AG04449 (cell line): ENCODE measurements around the gene HABP2.

ENCODE experiments used
- CTCF ChIA-PET: fragments of 350-600 bp; formaldehyde crosslinking; extraction: SDS; loops from one replicate; lab custom pipeline; 2021; ENCODE audit warnings: antibody characterized with exemption; lab: Yijun Ruan, JAX
- POLR2A ChIA-PET: fragments of 400-600, 350-600 bp; formaldehyde crosslinking; extraction: SDS; loops from one replicate; lab custom pipeline; 2020; ENCODE audit warnings: antibody characterized with exemption, inconsistent platforms; lab: Yijun Ruan, JAX
- DNase-seq: peaks from one replicate; pipeline ENCODE4 v3.0.0-alpha.2; 2010; ENCODE audit warnings: low read depth, low spot score
- H3K4me3 ChIP-seq: 2 replicates; pipeline ENCODE4 v1.5.1; 2011; ENCODE audit warnings: low read depth, mild to moderate bottlenecking, control low read depth, low read length
- TF ChIP-seq, protein P1 (sequence below): IDR thresholded peaks from one replicate; pipeline ENCODE4 v1.5.1; 2011; ENCODE audit warnings: mild to moderate bottlenecking, moderate library complexity, low read length, control low read depth, inconsistent platforms; ENCODE audit not compliant: insufficient read depth; ENCODE audit errors: missing control alignments

Gene HABP2

DNA sequence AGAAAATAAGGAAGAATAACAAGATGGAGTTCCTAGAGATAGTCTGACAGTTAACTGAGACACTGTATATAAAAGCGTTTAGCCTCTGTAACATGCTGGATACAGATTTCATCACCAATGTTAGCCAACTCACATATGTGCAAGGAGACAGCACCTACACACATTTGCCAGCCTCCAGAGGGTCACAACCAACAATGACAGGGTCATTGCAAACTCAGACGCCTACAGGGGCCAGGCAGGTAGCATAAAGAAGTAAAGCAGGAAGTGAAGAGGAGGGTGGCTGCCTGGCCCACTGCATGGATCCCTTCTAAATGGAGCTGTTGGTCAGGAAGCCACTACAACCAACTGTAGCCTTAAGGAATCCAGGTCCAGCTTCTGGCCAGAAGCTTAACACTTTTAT, 60.6 kb downstream of the HABP2 start:
- H3K4me3 ChIP-seq: no peak overlapping the region
- ChIA-PET CTCF (no interaction called here), POLR2A (no interaction called here)
- DNase-seq: no peak
- TF ChIP-seq, protein P1, sequence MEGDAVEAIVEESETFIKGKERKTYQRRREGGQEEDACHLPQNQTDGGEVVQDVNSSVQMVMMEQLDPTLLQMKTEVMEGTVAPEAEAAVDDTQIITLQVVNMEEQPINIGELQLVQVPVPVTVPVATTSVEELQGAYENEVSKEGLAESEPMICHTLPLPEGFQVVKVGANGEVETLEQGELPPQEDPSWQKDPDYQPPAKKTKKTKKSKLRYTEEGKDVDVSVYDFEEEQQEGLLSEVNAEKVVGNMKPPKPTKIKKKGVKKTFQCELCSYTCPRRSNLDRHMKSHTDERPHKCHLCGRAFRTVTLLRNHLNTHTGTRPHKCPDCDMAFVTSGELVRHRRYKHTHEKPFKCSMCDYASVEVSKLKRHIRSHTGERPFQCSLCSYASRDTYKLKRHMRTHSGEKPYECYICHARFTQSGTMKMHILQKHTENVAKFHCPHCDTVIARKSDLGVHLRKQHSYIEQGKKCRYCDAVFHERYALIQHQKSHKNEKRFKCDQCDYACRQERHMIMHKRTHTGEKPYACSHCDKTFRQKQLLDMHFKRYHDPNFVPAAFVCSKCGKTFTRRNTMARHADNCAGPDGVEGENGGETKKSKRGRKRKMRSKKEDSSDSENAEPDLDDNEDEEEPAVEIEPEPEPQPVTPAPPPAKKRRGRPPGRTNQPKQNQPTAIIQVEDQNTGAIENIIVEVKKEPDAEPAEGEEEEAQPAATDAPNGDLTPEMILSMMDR: no peak

DNA sequence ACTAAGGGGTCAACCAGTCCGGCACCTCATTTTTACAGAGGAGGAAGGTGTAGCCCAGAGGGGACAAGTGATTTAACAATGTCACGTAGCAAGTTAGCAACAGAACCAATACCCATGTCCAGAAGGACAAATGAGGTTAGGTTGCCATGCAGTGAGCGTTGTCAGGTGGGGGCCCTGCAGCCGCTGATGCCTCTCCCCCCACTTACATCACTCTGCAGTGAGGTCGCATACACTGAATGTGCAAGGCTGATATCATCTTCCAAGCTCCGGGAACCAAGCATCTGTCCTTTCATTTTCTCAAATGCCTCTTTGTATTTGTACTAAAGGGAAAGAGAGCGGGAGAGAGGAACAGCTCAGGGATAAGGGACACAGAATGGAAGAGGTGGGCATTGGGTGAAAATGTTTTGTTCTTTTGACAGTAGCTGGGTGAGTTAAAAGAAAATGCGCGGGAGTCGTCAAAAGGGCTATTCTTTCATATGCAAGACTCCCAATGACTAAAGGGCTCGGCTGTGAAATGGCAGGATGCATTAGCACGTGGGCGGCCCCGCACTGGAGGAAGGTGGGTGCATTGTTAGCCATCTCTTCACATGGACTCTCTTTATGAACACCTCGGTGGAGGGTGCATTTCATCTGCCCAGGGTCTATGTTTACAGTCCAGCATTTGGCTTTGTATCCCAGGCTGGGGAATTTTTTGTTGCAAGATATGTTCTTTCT, 61.3 kb downstream of the HABP2 start:
- no peak overlapping the region for H3K4me3 ChIP-seq
- ChIA-PET POLR2A (no interaction called here), CTCF (no interaction called here)
- TF ChIP-seq, protein P1: no peak
- no peak for DNase-seq

DNA sequence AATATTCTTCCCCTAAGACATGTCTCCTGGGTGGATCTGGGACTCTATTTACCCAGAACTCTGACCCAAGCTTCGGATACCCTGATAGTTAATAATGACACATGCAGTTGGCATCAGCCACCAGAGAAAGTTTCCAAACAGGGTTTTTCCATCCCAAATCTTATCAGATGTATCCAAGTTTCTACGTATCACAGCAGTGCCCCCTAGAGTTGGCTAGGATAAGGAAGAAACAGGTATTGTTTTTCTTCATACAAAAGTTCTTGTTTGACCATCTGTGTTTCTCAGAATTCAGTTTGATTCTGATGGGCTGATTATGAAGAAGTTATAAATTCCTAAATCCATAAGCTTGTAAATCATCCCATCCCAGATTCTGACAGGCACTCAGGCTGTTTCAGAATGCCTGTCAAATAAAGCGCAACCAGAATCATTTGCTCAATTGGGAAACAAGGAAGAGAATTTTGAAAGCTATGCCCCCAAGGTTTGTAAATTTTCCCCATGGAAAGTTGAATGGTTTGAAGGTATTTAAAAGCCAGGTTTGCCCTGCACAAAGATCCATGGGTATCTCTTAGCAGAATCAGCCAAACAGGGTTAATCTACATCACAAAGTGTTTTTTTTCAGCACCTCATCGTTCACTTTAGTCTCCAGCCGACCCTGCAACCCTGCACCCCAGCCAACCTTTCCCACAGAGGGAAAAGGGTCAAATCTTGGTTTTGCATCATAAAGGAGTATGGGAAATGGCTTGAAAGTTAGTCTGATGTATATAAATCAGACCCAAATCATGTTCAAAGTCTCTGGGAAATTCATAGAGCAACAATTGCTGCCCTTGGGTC, 63.6 kb downstream of the HABP2 start:
- no peak overlapping the region for H3K4me3 ChIP-seq
- POLR2A ChIA-PET: no interaction called here
- CTCF ChIA-PET: interaction anchor here (0.6 to 1.5 kb wide), 8 partner anchors 11 to 88 kb away, joined by 3 to 5 read pairs (median 3); no protein-coding TSS in a partner anchor
- TF ChIP-seq, protein P1: peak; percentile 25
- DNase-seq: no peak

DNA sequence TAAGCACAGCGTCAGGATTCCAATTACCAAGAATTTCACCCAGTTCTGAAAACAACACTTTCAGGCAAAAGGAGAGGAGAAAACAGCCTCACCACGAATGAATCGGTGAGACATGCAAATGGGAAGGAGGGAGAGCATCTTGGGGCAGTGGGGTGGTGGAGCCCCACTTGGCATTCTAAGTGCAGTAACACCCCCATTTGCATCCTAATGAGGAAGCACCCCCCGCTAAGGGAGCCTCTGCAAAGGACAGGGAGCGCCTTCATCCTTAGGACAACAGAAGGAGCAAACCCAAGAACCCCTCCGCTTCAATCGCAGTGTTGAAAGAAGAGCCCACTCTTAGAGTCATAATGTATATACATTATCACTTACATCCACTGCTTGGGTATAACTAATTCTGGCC, 64.2 kb downstream of the HABP2 start:
- ChIA-PET CTCF (interaction anchor here (0.6 to 1.5 kb wide), 4 partner anchors 10 to 58 kb away, joined by 3 to 5 read pairs (median 4); no protein-coding TSS in a partner anchor), POLR2A (no interaction called here)
- TF ChIP-seq, protein P1: no peak
- no peak for DNase-seq
- H3K4me3 ChIP-seq: no peak overlapping the region

- ChIA-PET CTCF (no interaction called here), POLR2A (no interaction called here)
- no peak overlapping the region for H3K4me3 ChIP-seq
- no peak for DNase-seq
- TF ChIP-seq, protein P1: no peak
These were observed 65.5 kb downstream of the HABP2 start for GRCh38 chr10:113618338-113618737.

DNA sequence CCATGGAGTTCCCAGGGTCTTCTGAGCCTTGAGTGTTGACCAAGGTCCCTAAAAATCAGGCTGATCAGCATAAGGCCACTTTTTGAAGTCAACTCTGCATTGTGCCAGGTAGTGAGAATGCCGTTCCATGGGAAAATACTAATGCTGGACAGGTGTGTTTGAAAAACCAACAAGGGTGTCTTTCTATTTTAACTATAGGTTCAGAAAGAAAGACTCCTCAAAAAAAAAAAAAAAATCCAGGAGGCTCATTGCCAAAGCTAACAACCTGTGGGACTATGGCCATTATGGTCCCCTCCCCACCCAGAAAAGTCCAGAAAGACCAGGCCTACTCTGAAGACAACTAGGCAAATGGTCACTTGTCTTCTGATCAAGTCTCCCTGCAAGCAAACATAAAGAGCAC, 66.5 kb downstream of the HABP2 start:
- no peak overlapping the region for H3K4me3 ChIP-seq
- CTCF ChIA-PET: no interaction called here
- DNase-seq: no peak
- POLR2A ChIA-PET: no interaction called here
- TF ChIP-seq, protein P1: no peak
